SU-DHL-6 (cell line): Measurements from ENCODE around the gene FAT1.

Experiments
- H2AFZ ChIP-seq: fragments of 200-600 bp; sonication (generic); 2 replicates; pipeline ENCODE4 v1.6.1; 2014; ENCODE audit warnings: low read depth, mild to moderate bottlenecking, moderate library complexity, mixed read lengths, antibody characterized with exemption, low read length; ENCODE audit not compliant: severe bottlenecking
- H3F3A ChIP-seq: fragments of 200-600 bp; shearing (Covaris generic); 2 replicates; pipeline ENCODE4 v1.6.0; 2016; ENCODE audit warnings: antibody characterized with exemption, mild to moderate bottlenecking; ENCODE audit not compliant: insufficient read depth
- H3K27ac ChIP-seq: fragments of 200-600 bp; sonication (generic); 2 replicates; pipeline ENCODE4 v1.5.1; 2016; ENCODE audit warnings: low read depth, mild to moderate bottlenecking, low read length, moderate library complexity, mixed read lengths
- H3K27me3 ChIP-seq: fragments of 200-600 bp; sonication (generic), shearing (Covaris generic); 2 replicates; pipeline ENCODE4 v1.6.0; 2014; ENCODE audit warnings: mild to moderate bottlenecking, low read length
- H3K36me3 ChIP-seq: fragments of 200-600 bp; sonication (generic); 2 replicates; pipeline ENCODE4 v1.6.1; 2014; ENCODE audit warnings: mild to moderate bottlenecking, low read length, mixed read lengths
- H3K4me2 ChIP-seq: fragments of 300-600, 200-600 bp; shearing (Covaris generic), sonication (generic); 2 replicates; pipeline ENCODE4 v1.6.0; 2014; ENCODE audit warnings: low read length, low read depth, mild to moderate bottlenecking; ENCODE audit not compliant: poor library complexity, severe bottlenecking
- H3K4me3 ChIP-seq: fragments of 200-600 bp; sonication (generic); 2 replicates; pipeline ENCODE4 v1.5.1; 2014; ENCODE audit warnings: antibody characterized with exemption, low read length, mild to moderate bottlenecking, mixed read lengths; ENCODE audit not compliant: insufficient read depth, poor library complexity, severe bottlenecking
- H3K79me2 ChIP-seq: fragments of 200-600 bp; sonication (generic); 2 replicates; pipeline ENCODE4 v1.6.1; 2014; ENCODE audit warnings: mild to moderate bottlenecking, low read length, moderate library complexity; ENCODE audit not compliant: insufficient read depth
- H3K9ac ChIP-seq: fragments of 200-600 bp; sonication (generic); 2 replicates; pipeline ENCODE4 v1.7.0; 2014; ENCODE audit warnings: mild to moderate bottlenecking, low read length
- H3K9me2 ChIP-seq: fragments of 200-600 bp; sonication (generic); replicated peaks from 2 replicates; pipeline ENCODE4 v1.6.1; 2014; ENCODE audit warnings: low read length; ENCODE audit not compliant: insufficient read depth
- H3K9me3 ChIP-seq: fragments of 200-600 bp; sonication (generic); 2 replicates; pipeline ENCODE4 v1.6.1; 2014; ENCODE audit warnings: low read length, mixed read lengths; ENCODE audit not compliant: insufficient read depth
- H4K20me1 ChIP-seq: fragments of 200-600 bp; sonication (generic); 2 replicates; pipeline ENCODE4 v1.6.1; 2014; ENCODE audit warnings: low read depth, mild to moderate bottlenecking, antibody characterized with exemption, low read length, moderate library complexity, mixed read lengths
- EZH2phosphoT487 ChIP-seq: fragments of 200-600 bp; sonication (generic), shearing (Covaris generic); conservative IDR thresholded peaks from 2 replicates; pipeline ENCODE4 v1.6.1; 2018; ENCODE audit warnings: mild to moderate bottlenecking, antibody characterized with exemption, low read length, moderate library complexity, mixed read lengths
- TF ChIP-seq, protein P1 (sequence below): fragments of 200-600 bp; sonication (generic); IDR thresholded peaks from one replicate; pipeline ENCODE4 v1.5.1; 2017; ENCODE audit warnings: antibody characterized with exemption, mild to moderate bottlenecking, low read length, moderate library complexity; ENCODE audit not compliant: insufficient read depth, poor library complexity, severe bottlenecking

FAT1 gene

DNA sequence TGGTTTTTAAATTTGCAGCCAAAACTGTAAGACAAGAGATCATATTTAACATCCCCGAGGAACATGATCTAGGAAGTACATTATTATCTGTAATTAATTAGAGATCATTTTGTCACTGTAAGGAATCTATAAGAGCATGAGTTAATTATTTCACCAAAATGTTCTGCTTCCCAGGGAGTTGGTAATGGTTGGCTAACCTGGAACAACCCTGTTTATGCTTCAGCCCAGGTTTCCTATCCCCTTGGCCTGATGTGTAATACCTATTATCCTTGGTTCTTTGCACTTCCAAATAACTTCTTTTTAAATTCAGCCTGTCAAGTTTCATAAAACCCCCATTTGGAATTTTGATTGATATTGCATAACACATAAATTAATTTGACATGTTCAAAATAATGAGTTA, 161.9 kb downstream of the FAT1 start:
- no peaks in the 10 kb centered on the region for H3K79me2 ChIP-seq
- no peaks in the 10 kb centered on the region for H3F3A ChIP-seq
- no peak overlapping the region for H3K9ac ChIP-seq
- H3K9me2 ChIP-seq: no peaks in the 10 kb centered on the region
- no peak overlapping the region for H3K27ac ChIP-seq
- no peaks in the 10 kb centered on the region for H3K27me3 ChIP-seq
- H3K36me3 ChIP-seq: no peaks in the 10 kb centered on the region
- H3K4me2 ChIP-seq: no peak overlapping the region
- H3K9me3 ChIP-seq: no peaks in the 10 kb centered on the region
- H3K4me3 ChIP-seq: no peak overlapping the region
- TF ChIP-seq, protein P1, sequence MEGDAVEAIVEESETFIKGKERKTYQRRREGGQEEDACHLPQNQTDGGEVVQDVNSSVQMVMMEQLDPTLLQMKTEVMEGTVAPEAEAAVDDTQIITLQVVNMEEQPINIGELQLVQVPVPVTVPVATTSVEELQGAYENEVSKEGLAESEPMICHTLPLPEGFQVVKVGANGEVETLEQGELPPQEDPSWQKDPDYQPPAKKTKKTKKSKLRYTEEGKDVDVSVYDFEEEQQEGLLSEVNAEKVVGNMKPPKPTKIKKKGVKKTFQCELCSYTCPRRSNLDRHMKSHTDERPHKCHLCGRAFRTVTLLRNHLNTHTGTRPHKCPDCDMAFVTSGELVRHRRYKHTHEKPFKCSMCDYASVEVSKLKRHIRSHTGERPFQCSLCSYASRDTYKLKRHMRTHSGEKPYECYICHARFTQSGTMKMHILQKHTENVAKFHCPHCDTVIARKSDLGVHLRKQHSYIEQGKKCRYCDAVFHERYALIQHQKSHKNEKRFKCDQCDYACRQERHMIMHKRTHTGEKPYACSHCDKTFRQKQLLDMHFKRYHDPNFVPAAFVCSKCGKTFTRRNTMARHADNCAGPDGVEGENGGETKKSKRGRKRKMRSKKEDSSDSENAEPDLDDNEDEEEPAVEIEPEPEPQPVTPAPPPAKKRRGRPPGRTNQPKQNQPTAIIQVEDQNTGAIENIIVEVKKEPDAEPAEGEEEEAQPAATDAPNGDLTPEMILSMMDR: no peak
- TF ChIP-seq EZH2phosphoT487: no peak
- H2AFZ ChIP-seq: no peak overlapping the region
- H4K20me1 ChIP-seq: no peaks in the 10 kb centered on the region

DNA sequence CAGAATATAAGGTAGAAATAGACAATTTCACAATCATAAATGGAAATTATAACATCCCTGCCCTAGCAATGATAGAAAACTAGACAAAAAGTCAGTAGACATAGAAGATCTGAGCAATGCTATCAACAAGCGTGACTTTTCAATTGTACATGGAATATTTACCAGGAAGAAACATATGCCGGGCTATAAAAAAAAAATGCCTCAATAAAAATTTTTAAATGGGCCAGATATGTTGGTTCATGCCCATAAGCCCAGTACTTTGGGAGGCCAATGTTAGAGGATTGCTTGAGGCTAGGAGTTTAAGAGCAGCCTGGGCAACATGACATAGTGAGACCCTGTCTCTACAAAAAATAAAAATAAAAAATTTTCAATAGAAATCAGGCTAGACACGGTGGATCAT, 163.0 kb downstream of the FAT1 start:
- no peaks in the 10 kb centered on the region for H3K9me2 ChIP-seq
- no peak for TF ChIP-seq EZH2phosphoT487
- TF ChIP-seq, protein P1: no peak
- no peaks in the 10 kb centered on the region for H3K79me2 ChIP-seq
- no peaks in the 10 kb centered on the region for H3K27me3 ChIP-seq
- no peak overlapping the region for H2AFZ ChIP-seq
- no peaks in the 10 kb centered on the region for H3K36me3 ChIP-seq
- no peak overlapping the region for H3K27ac ChIP-seq
- no peaks in the 10 kb centered on the region for H3F3A ChIP-seq
- no peak overlapping the region for H3K4me3 ChIP-seq
- no peaks in the 10 kb centered on the region for H4K20me1 ChIP-seq
- no peaks in the 10 kb centered on the region for H3K9me3 ChIP-seq
- no peak overlapping the region for H3K4me2 ChIP-seq
- no peak overlapping the region for H3K9ac ChIP-seq

DNA sequence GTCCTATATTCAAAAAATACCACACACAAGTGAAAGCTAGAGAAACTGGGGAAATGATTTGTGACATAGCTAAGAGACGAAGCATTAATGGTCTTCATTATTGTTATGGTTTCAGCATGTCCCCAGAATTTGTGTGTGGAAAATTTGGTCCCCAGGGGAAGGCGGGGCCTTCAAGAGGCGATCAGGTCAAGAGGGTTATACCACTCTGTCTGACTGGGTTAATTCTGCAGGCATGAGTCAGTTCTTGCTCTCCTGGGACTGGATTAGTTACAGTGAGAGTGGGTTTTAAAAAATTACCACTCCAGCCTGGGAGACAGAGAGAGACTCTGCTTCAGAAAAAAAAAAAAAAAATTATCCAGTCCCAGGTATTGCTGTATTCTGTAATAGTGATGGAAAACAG, 166.2 kb downstream of the FAT1 start:
- no peaks in the 10 kb centered on the region for H3K36me3 ChIP-seq
- H2AFZ ChIP-seq: no peak overlapping the region
- TF ChIP-seq EZH2phosphoT487: no peak
- TF ChIP-seq, protein P1: no peak
- H3K4me3 ChIP-seq: no peak overlapping the region
- no peaks in the 10 kb centered on the region for H4K20me1 ChIP-seq
- no peaks in the 10 kb centered on the region for H3F3A ChIP-seq
- no peak overlapping the region for H3K27ac ChIP-seq
- no peak overlapping the region for H3K4me2 ChIP-seq
- H3K9me2 ChIP-seq: no peaks in the 10 kb centered on the region
- no peaks in the 10 kb centered on the region for H3K79me2 ChIP-seq
- no peaks in the 10 kb centered on the region for H3K27me3 ChIP-seq
- H3K9me3 ChIP-seq: no peaks in the 10 kb centered on the region
- no peak overlapping the region for H3K9ac ChIP-seq
